NT2/D1 (cell line): ENCODE data around the gene SAYSD1.

Experiments used
- SUZ12 ChIP-seq: IDR thresholded peaks from 2 replicates; pipeline ENCODE4 v1.6.1; 2011; ENCODE audit not compliant: insufficient read length, insufficient read depth; ENCODE audit errors: extremely low read depth
- ZNF274 ChIP-seq: IDR thresholded peaks from 2 replicates; pipeline ENCODE4 v1.6.1; 2011; ENCODE audit warnings: mild to moderate bottlenecking, low read depth, low read length

- TF ChIP-seq ZNF274 (no peak), SUZ12 (no peak)
Observed at GRCh38 chr6:39114704-39115599, at the start of gene SAYSD1.
